HEK293 (cell line): ENCODE results near the gene FAM227B.

Experiments used
- CTCF ChIP-seq: fragments of 450-650 bp; formaldehyde crosslinking; IDR thresholded peaks from 2 replicates; pipeline ENCODE4 v1.5.1; 2016; ENCODE audit warnings: missing biosample characterization, missing genetic modification characterization
- MYNN ChIP-seq: fragments of 450-650 bp; formaldehyde crosslinking; IDR thresholded peaks from 2 replicates; pipeline ENCODE4 v1.5.1; 2016; ENCODE audit warnings: missing biosample characterization, missing genetic modification characterization, borderline replicate concordance
- PATZ1 ChIP-seq: fragments of 450-650 bp; formaldehyde crosslinking; IDR thresholded peaks from 2 replicates; pipeline ENCODE4 v1.5.1; 2016; ENCODE audit warnings: missing biosample characterization, missing genetic modification characterization
- REPIN1 ChIP-seq: fragments of 450-650 bp; formaldehyde crosslinking; IDR thresholded peaks from 2 replicates; pipeline ENCODE4 v1.5.1; 2017; ENCODE audit warnings: missing biosample characterization, missing genetic modification characterization, low read depth
- TCF7L2 ChIP-seq: IDR thresholded peaks from 2 replicates; pipeline ENCODE4 v1.6.1; 2011; ENCODE audit warnings: low read depth, mild to moderate bottlenecking, inconsistent platforms, low read length, moderate library complexity, borderline replicate concordance
- ZBTB20 ChIP-seq: fragments of 450-650 bp; formaldehyde crosslinking; IDR thresholded peaks from 2 replicates; pipeline ENCODE4 v1.5.1; 2016; ENCODE audit warnings: missing biosample characterization, missing genetic modification characterization
- ZNF114 ChIP-seq: fragments of 450-650 bp; formaldehyde crosslinking; IDR thresholded peaks from 2 replicates; pipeline ENCODE4 v1.5.0; 2017; ENCODE audit warnings: missing biosample characterization, missing genetic modification characterization
- ZNF19 ChIP-seq: fragments of 450-650 bp; formaldehyde crosslinking; IDR thresholded peaks from 2 replicates; pipeline ENCODE4; 2016; ENCODE audit warnings: missing biosample characterization, missing genetic modification characterization, low read depth
- ZNF266 ChIP-seq: fragments of 450-650 bp; formaldehyde crosslinking; IDR thresholded peaks from 2 replicates; pipeline ENCODE4 v1.5.1; 2016; ENCODE audit warnings: missing biosample characterization, missing genetic modification characterization, low read depth
- ZNF37A ChIP-seq: fragments of 450-650 bp; IDR thresholded peaks from 2 replicates; pipeline ENCODE4 v1.5.1; 2018; ENCODE audit warnings: missing biosample characterization, missing genetic modification characterization
- ZNF416 ChIP-seq: fragments of 450-650 bp; formaldehyde crosslinking; IDR thresholded peaks from 2 replicates; pipeline ENCODE4 v1.5.1; 2016; ENCODE audit warnings: missing biosample characterization, missing genetic modification characterization
- ZNF548 ChIP-seq: fragments of 450-650 bp; formaldehyde crosslinking; IDR thresholded peaks from 2 replicates; pipeline ENCODE4 v1.5.1; 2016; ENCODE audit warnings: missing biosample characterization, missing genetic modification characterization
- ZNF585B ChIP-seq: fragments of 450-650 bp; formaldehyde crosslinking; IDR thresholded peaks from 2 replicates; pipeline ENCODE4 v1.5.1; 2016; ENCODE audit warnings: missing biosample characterization, missing genetic modification characterization
- ZNF624 ChIP-seq: fragments of 450-650 bp; formaldehyde crosslinking; IDR thresholded peaks from 2 replicates; pipeline ENCODE4 v1.5.1; 2017; ENCODE audit warnings: missing biosample characterization, missing genetic modification characterization

GRCh38 chr15:49287481-49287880, 333.1 kb downstream of the FAM227B start:
- TF ChIP-seq CTCF (tag by site-specific recombination) (no peak), ZNF416 (tag by site-specific recombination) (no peak), ZNF548 (no peak), ZNF37A (no peak), ZNF585B (tag by site-specific recombination) (no peak), TCF7L2 (no peak), ZNF19 (tag by site-specific recombination) (no peak), ZNF114 (tag by site-specific recombination) (no peak), ZNF266 (tag by site-specific recombination) (no peak), REPIN1 (tag by site-specific recombination) (no peak), ZNF624 (tag by site-specific recombination) (no peak), MYNN (tag by site-specific recombination) (no peak), ZBTB20 (tag by site-specific recombination) (no peak), PATZ1 (no peak)
